ENCODE results near the gene FAM170B. TPM values are rescaled to one million over a fixed set of nuclear protein-coding genes. Genes with fewer than 3 reads are reported as not detected.

Gene FAM170B
- polyA plus RNA-seq, 1 of the 3 experiments (the other 2 are of a cell fraction) = not detected

DNA sequence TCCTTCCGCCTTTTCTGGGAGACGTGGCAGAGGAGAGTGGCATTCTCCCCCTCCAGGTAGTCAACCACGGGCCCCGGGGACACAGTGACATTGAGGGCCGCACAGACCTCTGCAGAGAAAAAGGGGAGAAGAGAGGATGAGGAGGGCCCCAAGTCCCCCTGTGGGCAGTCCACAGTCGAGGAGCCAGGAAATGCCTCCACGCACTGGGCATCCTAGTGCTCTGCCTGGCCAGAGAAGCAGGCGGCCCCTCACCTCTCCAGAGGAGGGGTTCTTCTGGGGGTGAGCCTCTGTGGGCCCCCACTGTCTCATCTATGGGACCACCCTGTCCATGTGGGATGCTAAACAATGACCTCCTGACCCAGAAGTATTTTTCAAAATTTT is 25.9 kb downstream of the FAM170B start:
- no peaks in the 10 kb centered on the region for H3K27me3 ChIP-seq (ENCODE audit: insufficient read depth)
- ChIA-PET POLR2A (no interaction called here), CTCF (no interaction called here)
- H3F3A ChIP-seq (replicated peaks; ENCODE audit: insufficient read depth) = no peaks in the 10 kb centered on the region
- H3K9me2 ChIP-seq = no peaks in the 10 kb centered on the region
- H3K27ac ChIP-seq (ENCODE audit: low read depth in 2 of 2, low read length in 1 of 2) = no peak overlapping the region
- DNase-seq = no peak
- TF ChIP-seq TAF1 (IDR thresholded peaks at IDR 0.05; ENCODE audit: borderline replicate concordance, low read depth, low read length) = no peak
- no peak for TF ChIP-seq RXRA (IDR thresholded peaks at IDR 0.05; ENCODE audit: borderline replicate concordance, low read depth)
- H2AFZ ChIP-seq (ENCODE audit: low read depth) = no peak overlapping the region
- no peaks in the 10 kb centered on the region for H3K36me3 ChIP-seq (replicated peaks in 1 of 2; ENCODE audit: control insufficient read depth in 1 of 2, insufficient read depth in 2 of 2, low read length in 1 of 2)
- peaks cover 0 to 26% of the 10 kb centered on the region in 2 experiments; a peak in 1 of 4 replicates for H3K4me1 ChIP-seq (ENCODE audit: control insufficient read depth in 1 of 2, insufficient read depth in 2 of 2, low read depth in 1 of 2, low read length in 1 of 2)
- H3K4me3 ChIP-seq (ENCODE audit: low read depth in 2 of 2, low read length in 1 of 2) = no peak overlapping the region
- no peaks in the 10 kb centered on the region for H3K9me3 ChIP-seq
- H4K20me1 ChIP-seq (ENCODE audit: insufficient read depth) = no peaks in the 10 kb centered on the region
- no peaks in the 10 kb centered on the region for H3K79me2 ChIP-seq (ENCODE audit: insufficient read depth)
- H3K4me2 ChIP-seq = no peak overlapping the region
- H3K9ac ChIP-seq = no peak overlapping the region
- 67% methylated on average over 8 of the region's 8 CpGs for WGBS (ENCODE audit: low lambda C conversion rate)

DNA sequence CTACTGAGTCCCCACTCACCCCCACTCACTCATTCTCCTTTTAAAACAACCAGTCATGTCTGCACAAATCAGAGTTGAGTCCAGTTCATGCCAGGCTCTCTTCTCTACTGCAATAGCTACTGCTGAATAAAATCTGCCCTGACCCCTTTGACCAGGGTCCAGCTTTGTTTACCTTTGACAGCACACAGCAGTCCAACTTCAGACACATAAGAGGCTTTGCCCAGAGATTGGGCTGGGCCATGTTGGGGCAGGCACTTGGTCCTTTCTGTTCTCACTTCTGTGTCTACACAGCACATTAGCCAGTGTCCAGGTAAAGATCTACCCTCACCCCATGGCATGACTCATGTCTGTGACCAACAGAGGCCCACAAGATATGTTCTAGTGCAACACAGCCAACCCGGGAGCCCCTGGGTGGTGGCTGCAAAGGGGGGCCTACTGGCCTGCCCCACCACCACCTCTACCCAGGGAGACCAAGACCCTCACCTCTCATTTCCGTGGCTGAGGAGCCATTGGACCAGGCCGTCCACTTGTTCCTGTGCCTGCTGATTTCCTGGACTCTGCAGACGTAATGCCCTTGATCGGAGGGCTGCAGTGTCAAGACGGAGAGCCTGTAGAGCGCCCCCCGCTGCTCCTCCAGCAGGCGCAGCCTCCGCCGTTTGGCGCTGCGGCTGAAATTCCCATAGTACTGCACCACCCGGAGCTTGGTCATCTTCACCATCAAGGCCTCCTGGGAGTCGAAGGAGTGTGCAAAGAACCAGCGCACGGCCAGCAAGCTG is 26.5 kb downstream of the FAM170B start:
- no peaks in the 10 kb centered on the region for H3K9me3 ChIP-seq
- no peaks in the 10 kb centered on the region for H3K79me2 ChIP-seq (ENCODE audit: insufficient read depth)

More for the DNA sequence above, 26.5 kb downstream of the FAM170B start:
- Histone ChIP-seq H4K20me1 (ENCODE audit: insufficient read depth) (no peaks in the 10 kb centered on the region), H3K27me3 (ENCODE audit: insufficient read depth) (no peaks in the 10 kb centered on the region), H3K36me3 (replicated peaks in 1 of 2; ENCODE audit: control insufficient read depth in 1 of 2, insufficient read depth in 2 of 2, low read length in 1 of 2) (no peaks in the 10 kb centered on the region), H3K4me2 (no peak overlapping the region), H3K4me3 (ENCODE audit: low read depth in 2 of 2, low read length in 1 of 2) (no peak overlapping the region), H2AFZ (ENCODE audit: low read depth) (no peak overlapping the region), H3K9ac (no peak overlapping the region), H3K27ac (ENCODE audit: low read depth in 2 of 2, low read length in 1 of 2) (no peak overlapping the region), H3K9me2 (no peaks in the 10 kb centered on the region), H3K4me1 (ENCODE audit: control insufficient read depth in 1 of 2, insufficient read depth in 2 of 2, low read depth in 1 of 2, low read length in 1 of 2) (peaks cover 0 to 26% of the 10 kb centered on the region in 2 experiments; a peak in 1 of 4 replicates), H3F3A (replicated peaks; ENCODE audit: insufficient read depth) (no peaks in the 10 kb centered on the region)
- POLR2A ChIA-PET = no interaction called here
- CTCF ChIA-PET = no interaction called here
- no peak for TF ChIP-seq CHD2 (IDR thresholded peaks at IDR 0.05; ENCODE audit: low read length, partially characterized antibody)
- TF ChIP-seq FOXJ3 (CRISPR knock-in tag; IDR thresholded peaks at IDR 0.05) = no peak
- no peak for TF ChIP-seq MEF2A (IDR thresholded peaks at IDR 0.05; ENCODE audit: borderline replicate concordance, low read depth)
- no peak for TF ChIP-seq EZH2phosphoT487 (IDR thresholded peaks at IDR 0.05; ENCODE audit: borderline replicate concordance, low read depth)
- no peak for TF ChIP-seq RCOR1 (IDR thresholded peaks at IDR 0.05; ENCODE audit: low read length)
- no peak for TF ChIP-seq POLR2AphosphoS5 (IDR thresholded peaks at IDR 0.05; ENCODE audit: low read depth, low read length)
- TF ChIP-seq, protein P1, sequence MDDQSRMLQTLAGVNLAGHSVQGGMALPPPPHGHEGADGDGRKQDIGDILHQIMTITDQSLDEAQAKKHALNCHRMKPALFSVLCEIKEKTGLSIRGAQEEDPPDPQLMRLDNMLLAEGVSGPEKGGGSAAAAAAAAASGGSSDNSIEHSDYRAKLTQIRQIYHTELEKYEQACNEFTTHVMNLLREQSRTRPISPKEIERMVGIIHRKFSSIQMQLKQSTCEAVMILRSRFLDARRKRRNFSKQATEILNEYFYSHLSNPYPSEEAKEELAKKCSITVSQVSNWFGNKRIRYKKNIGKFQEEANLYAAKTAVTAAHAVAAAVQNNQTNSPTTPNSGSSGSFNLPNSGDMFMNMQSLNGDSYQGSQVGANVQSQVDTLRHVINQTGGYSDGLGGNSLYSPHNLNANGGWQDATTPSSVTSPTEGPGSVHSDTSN (IDR thresholded peaks at IDR 0.05) = no peak
- no peak for TF ChIP-seq TCF12 (IDR thresholded peaks at IDR 0.05)
- no peak for TF ChIP-seq RAD21 (IDR thresholded peaks at IDR 0.05; ENCODE audit: low read length)
- TF ChIP-seq EP300 (IDR thresholded peaks at IDR 0.05; ENCODE audit: borderline replicate concordance in 1 of 2, low read depth in 1 of 2, low read length in 1 of 2) = no peak
- no peak for TF ChIP-seq FOXM1 (IDR thresholded peaks at IDR 0.05; ENCODE audit: low read depth)
- TF ChIP-seq GABPA (IDR thresholded peaks at IDR 0.05; ENCODE audit: low read depth) = no peak
- TF ChIP-seq, protein P2, sequence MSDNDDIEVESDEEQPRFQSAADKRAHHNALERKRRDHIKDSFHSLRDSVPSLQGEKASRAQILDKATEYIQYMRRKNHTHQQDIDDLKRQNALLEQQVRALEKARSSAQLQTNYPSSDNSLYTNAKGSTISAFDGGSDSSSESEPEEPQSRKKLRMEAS (IDR thresholded peaks at IDR 0.05; ENCODE audit: low read depth) = no peak
- no peak for TF ChIP-seq NFIC (IDR thresholded peaks at IDR 0.05; ENCODE audit: borderline replicate concordance)
- TF ChIP-seq YY1 (IDR thresholded peaks at IDR 0.05; ENCODE audit: low read depth) = no peak
- TF ChIP-seq SIN3A (IDR thresholded peaks at IDR 0.05; ENCODE audit: borderline replicate concordance, low read depth, low read length) = no peak
- TF ChIP-seq RXRA (IDR thresholded peaks at IDR 0.05; ENCODE audit: borderline replicate concordance, low read depth) = no peak
- 88% methylated on average over 12 of the region's 17 CpGs for WGBS (ENCODE audit: low lambda C conversion rate)
- DNase-seq = no peak

Measured in SK-N-SH (cell line).